GM10248 (cell line): ENCODE results near the gene ENOX1.

Experiments used
- CTCF ChIA-PET: fragments of 300-600 bp; sonication (Branson Sonifier 250); formaldehyde crosslinking; extraction: SDS; loops from one replicate; lab custom pipeline; 2021; ENCODE audit warnings: antibody characterized with exemption; lab: Yijun Ruan, JAX
- POLR2A ChIA-PET: fragments of 350-650 bp; sonication (Branson Sonifier 250); formaldehyde crosslinking; extraction: SDS; loops from one replicate; lab custom pipeline; 2020; ENCODE audit warnings: antibody characterized with exemption; lab: Yijun Ruan, JAX
- DNase-seq: peaks from one replicate; pipeline ENCODE4 v3.0.0; 2012; ENCODE audit errors: extremely low spot score
- TF ChIP-seq, protein P1 (sequence below): IDR thresholded peaks from 2 replicates; pipeline ENCODE4 v1.5.1; 2012; ENCODE audit warnings: mild to moderate bottlenecking, low read depth; ENCODE audit errors: extremely low read depth, missing control alignments, control extremely low read depth

ENOX1 gene

DNA sequence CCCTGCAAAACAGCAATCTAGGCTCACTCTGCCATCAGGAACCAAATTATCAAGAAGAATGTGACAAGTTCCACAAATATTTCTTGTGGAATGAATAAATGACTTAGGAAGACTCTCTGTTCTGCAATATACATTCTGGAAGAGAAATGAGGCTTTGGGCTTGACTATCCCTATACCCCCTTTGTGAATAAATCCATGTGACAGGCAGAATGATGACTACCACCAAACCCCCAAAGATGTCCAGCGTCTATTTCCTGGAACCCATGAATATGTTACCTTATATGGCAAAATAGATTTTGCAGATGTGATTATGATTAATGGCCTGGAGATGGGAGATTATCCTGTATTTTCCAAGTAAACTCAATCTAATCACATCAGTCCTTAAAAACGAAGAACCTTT, 139.3 kb downstream of the ENOX1 start:
- TF ChIP-seq, protein P1, sequence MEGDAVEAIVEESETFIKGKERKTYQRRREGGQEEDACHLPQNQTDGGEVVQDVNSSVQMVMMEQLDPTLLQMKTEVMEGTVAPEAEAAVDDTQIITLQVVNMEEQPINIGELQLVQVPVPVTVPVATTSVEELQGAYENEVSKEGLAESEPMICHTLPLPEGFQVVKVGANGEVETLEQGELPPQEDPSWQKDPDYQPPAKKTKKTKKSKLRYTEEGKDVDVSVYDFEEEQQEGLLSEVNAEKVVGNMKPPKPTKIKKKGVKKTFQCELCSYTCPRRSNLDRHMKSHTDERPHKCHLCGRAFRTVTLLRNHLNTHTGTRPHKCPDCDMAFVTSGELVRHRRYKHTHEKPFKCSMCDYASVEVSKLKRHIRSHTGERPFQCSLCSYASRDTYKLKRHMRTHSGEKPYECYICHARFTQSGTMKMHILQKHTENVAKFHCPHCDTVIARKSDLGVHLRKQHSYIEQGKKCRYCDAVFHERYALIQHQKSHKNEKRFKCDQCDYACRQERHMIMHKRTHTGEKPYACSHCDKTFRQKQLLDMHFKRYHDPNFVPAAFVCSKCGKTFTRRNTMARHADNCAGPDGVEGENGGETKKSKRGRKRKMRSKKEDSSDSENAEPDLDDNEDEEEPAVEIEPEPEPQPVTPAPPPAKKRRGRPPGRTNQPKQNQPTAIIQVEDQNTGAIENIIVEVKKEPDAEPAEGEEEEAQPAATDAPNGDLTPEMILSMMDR: no peak
- POLR2A ChIA-PET: no interaction called here
- no peak for DNase-seq
- CTCF ChIA-PET: interaction anchor here (1.5 kb wide), 1 partner anchor 11 kb away, joined by 3 read pairs; no protein-coding TSS in a partner anchor

DNA sequence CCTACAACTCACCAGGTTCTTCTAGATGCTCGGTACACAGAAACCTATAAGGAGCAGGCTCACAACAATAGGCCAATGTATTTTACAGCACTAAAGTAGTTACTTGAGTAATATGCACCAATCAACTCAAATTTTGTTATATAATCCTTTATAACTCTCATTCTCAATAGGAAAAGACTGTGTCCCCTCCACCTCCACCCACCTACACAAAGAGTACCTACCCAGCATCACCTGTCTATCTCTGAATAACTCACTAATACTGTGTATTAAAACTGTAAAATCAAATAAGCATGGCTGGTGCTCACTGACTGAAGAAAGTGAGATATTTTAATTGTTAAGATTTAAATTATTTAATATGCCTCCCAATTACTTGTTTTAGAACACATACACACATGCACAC, 146.3 kb downstream of the ENOX1 start:
- TF ChIP-seq, protein P1: no peak
- POLR2A ChIA-PET: no interaction called here
- no peak for DNase-seq
- CTCF ChIA-PET: no interaction called here

DNA sequence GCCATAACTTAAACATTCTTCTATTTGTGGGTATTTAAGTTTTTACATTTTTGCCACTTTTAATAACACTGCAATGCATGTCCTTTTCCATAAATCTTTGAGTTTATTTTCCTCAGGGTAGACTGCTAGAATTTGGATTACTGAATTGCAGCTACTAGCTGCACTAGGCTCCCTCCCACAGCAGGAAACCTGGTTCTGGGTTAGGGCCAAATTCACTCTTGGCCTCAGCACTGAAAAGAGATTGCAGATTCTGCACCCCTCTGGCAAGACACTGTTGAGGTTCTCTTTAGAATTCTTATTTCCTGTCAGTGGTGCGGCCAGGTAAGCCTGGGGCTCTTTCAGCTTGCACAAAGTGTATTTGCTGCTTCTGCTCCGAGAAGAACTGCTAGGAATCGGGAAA, 155.7 kb downstream of the ENOX1 start:
- ChIA-PET CTCF (no interaction called here), POLR2A (no interaction called here)
- no peak for DNase-seq
- TF ChIP-seq, protein P1: no peak

DNA sequence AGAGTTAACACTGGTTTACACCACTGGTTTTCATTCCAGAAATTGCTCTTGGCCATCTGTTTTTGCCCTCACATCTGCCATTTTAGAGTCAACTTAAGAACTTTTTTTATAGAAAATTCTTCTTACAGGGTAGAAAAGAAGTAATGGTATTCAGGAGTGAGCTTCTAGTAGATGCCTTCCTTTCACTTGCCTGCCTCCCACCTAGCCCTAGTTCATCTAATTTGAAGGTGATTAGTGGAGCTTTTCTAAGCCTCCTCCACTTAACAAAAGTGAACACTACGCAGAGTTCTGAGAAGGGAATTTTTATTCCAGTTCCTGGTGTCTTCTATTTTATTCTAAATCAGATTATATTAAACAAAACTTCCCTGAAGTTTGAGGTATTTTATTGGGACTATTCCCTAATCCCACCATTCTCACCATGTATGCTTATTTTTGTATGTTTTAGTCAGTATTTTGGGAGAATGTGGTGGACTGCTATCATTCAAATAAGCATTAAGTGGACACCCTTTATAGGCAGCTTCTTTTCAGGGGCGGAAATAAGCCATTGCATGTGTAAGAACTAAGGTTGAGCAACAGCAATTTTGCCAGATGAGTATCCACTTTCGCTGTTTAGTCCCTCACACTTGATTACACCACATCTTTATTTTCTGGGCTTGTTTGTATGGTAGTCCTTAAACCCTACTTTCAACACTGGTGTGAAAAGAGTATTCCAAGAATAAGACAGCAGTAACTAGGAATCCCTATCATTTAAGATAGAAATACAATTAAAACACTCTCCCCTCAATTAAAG, 156.9 kb downstream of the ENOX1 start:
- no peak for DNase-seq
- CTCF ChIA-PET: interaction anchor here (1.2 to 1.5 kb wide), 2 partner anchors 13 to 43 kb away, joined by 4 to 5 read pairs; no protein-coding TSS in a partner anchor
- TF ChIP-seq, protein P1: no peak
- POLR2A ChIA-PET: no interaction called here

DNA sequence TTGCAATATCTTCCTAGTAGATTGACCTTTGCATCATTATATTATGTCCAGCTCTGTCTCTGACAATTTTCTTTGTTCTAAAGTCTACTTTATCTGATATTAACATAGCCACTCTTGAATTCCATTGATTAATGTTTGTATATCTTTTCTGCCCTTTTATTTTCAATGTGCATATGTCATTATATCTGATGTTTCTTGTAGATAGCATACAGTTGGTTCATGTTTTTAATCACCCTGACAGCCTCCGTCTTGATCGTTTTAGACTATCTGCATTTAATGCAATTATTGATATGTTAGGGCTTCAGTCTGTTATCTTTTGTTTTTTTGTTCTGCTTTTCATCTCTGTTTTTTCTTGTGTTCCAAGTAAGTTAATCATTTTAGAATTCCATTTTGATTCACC, 159.8 kb downstream of the ENOX1 start:
- POLR2A ChIA-PET: no interaction called here
- no peak for DNase-seq
- CTCF ChIA-PET: interaction anchor here (0.8 to 1.0 kb wide), 2 partner anchors 10 to 26 kb away, joined by 3 read pairs; no protein-coding TSS in a partner anchor
- TF ChIP-seq, protein P1: no peak

DNA sequence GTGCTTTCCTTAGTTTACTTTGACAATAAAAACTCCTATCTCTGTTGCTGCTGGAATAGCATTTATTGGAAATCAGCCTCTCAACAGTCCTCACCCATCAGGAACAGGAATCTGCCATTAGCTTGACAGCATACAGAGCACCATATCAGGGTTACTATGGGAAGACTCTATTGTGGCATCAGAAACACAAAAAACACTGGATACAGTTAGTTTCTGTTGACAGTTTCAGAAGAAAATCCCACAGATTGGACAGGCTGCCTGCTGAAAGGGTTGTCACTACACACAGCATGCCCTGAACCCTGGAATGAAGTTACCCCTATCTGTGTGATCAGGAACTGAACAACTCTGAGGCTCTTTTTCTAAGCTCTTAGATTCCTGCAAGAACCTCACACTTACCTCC, 172.7 kb downstream of the ENOX1 start:
- POLR2A ChIA-PET: no interaction called here
- CTCF ChIA-PET: no interaction called here
- DNase-seq: no peak
- TF ChIP-seq, protein P1: no peak
